ENCODE data around the gene NINL.

NINL gene

DNA sequence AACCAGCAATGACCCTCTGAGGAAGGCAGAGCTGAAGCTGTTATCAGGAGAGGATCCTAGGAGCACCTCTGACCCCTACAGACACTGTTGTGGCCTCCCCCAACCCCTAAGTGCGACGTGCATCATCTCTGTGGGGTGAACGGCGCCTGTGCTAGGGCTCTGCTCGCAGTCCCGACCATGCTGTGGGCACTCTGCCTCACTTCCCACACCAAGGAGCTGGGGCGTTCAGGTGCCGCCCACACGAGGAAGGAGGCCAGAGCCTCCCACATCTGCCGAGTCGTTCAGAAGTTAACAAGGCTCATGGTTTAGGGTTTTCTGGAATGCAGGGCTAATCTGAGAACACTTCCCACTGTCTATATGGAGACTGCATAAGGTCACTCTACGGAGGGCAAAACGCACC, 115.8 kb downstream of the NINL start:
- Histone ChIP-seq H4K91ac (ENCODE audit: low read depth, low read length, poor library complexity) (no peak overlapping the region), H3K4me2 (ENCODE audit: insufficient read depth, low read length, poor library complexity, severe bottlenecking) (no peak overlapping the region), H3K79me1 (ENCODE audit: low read depth, low read length) (no peaks in the 10 kb centered on the region), H3K9me3 (replicated peaks in 1 of 2; ENCODE audit: control insufficient read depth in 2 of 2, insufficient read depth in 1 of 2, low read depth in 1 of 2, low read length in 2 of 2) (no peaks in the 10 kb centered on the region), H3K23ac (ENCODE audit: low read depth, low read length, poor library complexity) (no peak overlapping the region), H3K18ac (ENCODE audit: low read length) (no peak overlapping the region), H2BK12ac (ENCODE audit: low read length) (no peak overlapping the region), H2AK5ac (ENCODE audit: low read depth, low read length) (no peak overlapping the region), H2BK5ac (ENCODE audit: low read length) (no peak overlapping the region), H3K27me3 (ENCODE audit: control insufficient read depth in 3 of 3, insufficient read depth in 3 of 3, low read depth in 1 of 3, low read length in 3 of 3) (peaks cover 0 to 1% (median 0%) of the 10 kb centered on the region in 3 experiments), H3K36me3 (replicated peaks in 1 of 2; ENCODE audit: control insufficient read depth in 2 of 2, insufficient read depth in 2 of 2, low read length in 2 of 2) (peaks cover 25 to 95% of the 10 kb centered on the region in 2 donors), H3K9ac (ENCODE audit: low read depth, low read length, poor library complexity) (peak overlapping the region; percentile 82), H2AFZ (ENCODE audit: low read length) (no peak overlapping the region), H4K8ac (ENCODE audit: low read depth, low read length) (no peak overlapping the region), H2BK120ac (ENCODE audit: low read depth, low read length) (no peak overlapping the region), H3K27ac (replicated peaks; ENCODE audit: low read length) (no peak overlapping the region), H3K4ac (ENCODE audit: low read length) (no peak overlapping the region), H3K4me1 (ENCODE audit: control insufficient read depth in 2 of 2, insufficient read depth in 1 of 2, low read depth in 1 of 2, low read length in 2 of 2) (no peaks in the 10 kb centered on the region), H2BK15ac (ENCODE audit: low read length) (no peak overlapping the region), H3K14ac (ENCODE audit: low read length) (no peak overlapping the region), H3K4me3 (ENCODE audit: low read length in 2 of 2) (no peak overlapping the region)
- no CpG with 5 or more reads among the region's 13 CpGs for WGBS, 2 donors (ENCODE audit: extremely low coverage in 2 of 2, insufficient read length in 2 of 2, insufficient replicate concordance in 1 of 2)
- DNase-seq (ENCODE audit: low spot score), result no peak

DNA sequence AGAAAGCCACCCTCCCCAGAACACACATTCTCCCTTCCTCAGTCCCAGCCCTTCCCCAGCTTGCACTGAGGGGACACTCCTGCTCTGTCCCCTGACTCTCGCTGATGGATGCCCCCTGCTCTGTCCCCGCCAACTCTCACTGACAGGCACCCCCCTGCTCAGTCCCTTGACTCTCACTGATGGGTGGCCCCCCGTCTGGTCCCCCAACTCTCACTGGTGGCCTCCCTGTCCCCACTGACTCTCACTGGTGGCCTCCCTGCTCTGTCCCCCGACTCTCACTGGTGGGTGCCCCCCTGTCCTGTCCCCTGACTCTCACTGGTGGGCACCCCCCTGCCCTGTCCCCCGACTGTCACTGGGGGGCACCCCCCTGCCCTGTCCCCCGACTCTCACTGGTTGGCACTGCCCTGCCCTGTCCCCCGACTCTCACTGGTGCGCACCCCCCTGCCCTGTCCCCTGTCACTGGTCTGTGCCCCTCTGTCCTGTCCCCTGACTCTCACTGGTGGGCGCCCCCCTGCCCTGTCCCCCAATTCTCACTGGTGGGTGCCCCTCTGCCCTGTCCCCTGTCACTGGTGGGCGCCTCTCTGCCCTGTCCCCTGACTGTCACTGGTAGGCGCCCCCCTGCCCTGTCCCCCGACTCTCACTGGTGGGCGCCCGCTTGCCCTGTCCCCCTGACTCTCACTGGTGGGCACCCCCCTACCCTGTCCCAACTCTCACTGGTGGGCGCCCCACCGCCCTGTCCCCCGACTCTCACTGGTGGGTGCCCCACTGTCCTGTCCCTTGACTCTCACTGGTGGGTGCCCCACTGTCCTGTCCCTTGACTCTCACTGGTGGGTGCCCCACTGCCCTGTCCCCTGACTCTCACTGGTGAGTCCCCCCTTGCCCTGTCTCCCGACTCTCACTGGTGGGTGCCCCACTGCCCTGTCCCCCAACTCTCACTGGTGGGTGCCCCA, 116.9 kb downstream of the NINL start:
- peaks cover 26 to 94% of the 10 kb centered on the region in 2 donors for H3K36me3 ChIP-seq (replicated peaks in 1 of 2; ENCODE audit: control insufficient read depth in 2 of 2, insufficient read depth in 2 of 2, low read length in 2 of 2)

DNA sequence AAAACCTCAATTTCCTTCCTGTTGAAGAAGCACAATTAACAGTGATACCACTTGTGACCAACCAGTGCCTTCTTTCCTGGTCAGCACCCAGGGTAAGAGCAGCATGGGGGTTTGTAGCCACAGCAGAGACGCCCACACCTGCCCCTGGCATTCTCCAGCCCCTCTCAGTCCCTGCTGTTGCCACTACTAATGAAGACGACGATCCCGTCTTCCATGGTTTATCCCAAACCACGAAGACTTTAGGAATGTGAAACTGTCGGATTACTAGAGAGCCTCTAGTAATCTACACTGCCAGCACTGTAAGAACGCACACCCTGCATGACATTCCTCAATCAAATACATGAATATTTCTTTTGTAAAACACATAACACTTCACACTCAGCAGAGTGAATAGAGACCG, 117.9 kb downstream of the NINL start:
- no CpG with 5 or more reads among the region's 8 CpGs for WGBS, 2 donors (ENCODE audit: extremely low coverage in 2 of 2, insufficient read length in 2 of 2, insufficient replicate concordance in 1 of 2)
- H3K36me3 ChIP-seq (replicated peaks in 1 of 2; ENCODE audit: control insufficient read depth in 2 of 2, insufficient read depth in 2 of 2, low read length in 2 of 2), result peaks cover 26 to 95% of the 10 kb centered on the region in 2 donors
- no peaks in the 10 kb centered on the region for H3K4me1 ChIP-seq (ENCODE audit: control insufficient read depth in 2 of 2, insufficient read depth in 1 of 2, low read depth in 1 of 2, low read length in 2 of 2)
- no peak overlapping the region for H4K91ac ChIP-seq (ENCODE audit: low read depth, low read length, poor library complexity)
- no peak overlapping the region for H2BK120ac ChIP-seq (ENCODE audit: low read depth, low read length)
- no peak overlapping the region for H3K4ac ChIP-seq (ENCODE audit: low read length)
- H3K18ac ChIP-seq (ENCODE audit: low read length), result no peak overlapping the region
- H3K4me3 ChIP-seq (ENCODE audit: low read length in 2 of 2), result no peak overlapping the region
- no peak overlapping the region for H2BK5ac ChIP-seq (ENCODE audit: low read length)
- H3K79me1 ChIP-seq (ENCODE audit: low read depth, low read length), result no peaks in the 10 kb centered on the region
- H4K8ac ChIP-seq (ENCODE audit: low read depth, low read length), result no peak overlapping the region
- peaks cover 0 to 1% (median 0%) of the 10 kb centered on the region in 3 experiments for H3K27me3 ChIP-seq (ENCODE audit: control insufficient read depth in 3 of 3, insufficient read depth in 3 of 3, low read depth in 1 of 3, low read length in 3 of 3)
- no peak overlapping the region for H2BK12ac ChIP-seq (ENCODE audit: low read length)
- H3K27ac ChIP-seq (replicated peaks; ENCODE audit: low read length), result no peak overlapping the region
- no peaks in the 10 kb centered on the region for H3K9me3 ChIP-seq (replicated peaks in 1 of 2; ENCODE audit: control insufficient read depth in 2 of 2, insufficient read depth in 1 of 2, low read depth in 1 of 2, low read length in 2 of 2)
- H3K9ac ChIP-seq (ENCODE audit: low read depth, low read length, poor library complexity), result no peak overlapping the region
- no peak overlapping the region for H2AFZ ChIP-seq (ENCODE audit: low read length)
- H3K4me2 ChIP-seq (ENCODE audit: insufficient read depth, low read length, poor library complexity, severe bottlenecking), result no peak overlapping the region
- no peak overlapping the region for H2AK5ac ChIP-seq (ENCODE audit: low read depth, low read length)
- H2BK15ac ChIP-seq (ENCODE audit: low read length), result no peak overlapping the region
- H3K14ac ChIP-seq (ENCODE audit: low read length), result no peak overlapping the region
- H3K23ac ChIP-seq (ENCODE audit: low read depth, low read length, poor library complexity), result no peak overlapping the region
- DNase-seq (ENCODE audit: low spot score), result no peak

More for the DNA sequence above, 116.9 kb downstream of the NINL start:
- Histone ChIP-seq H2BK15ac (ENCODE audit: low read length) (no peak overlapping the region), H3K9me3 (replicated peaks in 1 of 2; ENCODE audit: control insufficient read depth in 2 of 2, insufficient read depth in 1 of 2, low read depth in 1 of 2, low read length in 2 of 2) (no peaks in the 10 kb centered on the region), H4K8ac (ENCODE audit: low read depth, low read length) (peak overlapping the region; percentile 1), H2AK5ac (ENCODE audit: low read depth, low read length) (no peak overlapping the region), H2AFZ (ENCODE audit: low read length) (no peak overlapping the region), H3K4me1 (ENCODE audit: control insufficient read depth in 2 of 2, insufficient read depth in 1 of 2, low read depth in 1 of 2, low read length in 2 of 2) (no peaks in the 10 kb centered on the region), H3K14ac (ENCODE audit: low read length) (no peak overlapping the region), H2BK5ac (ENCODE audit: low read length) (no peak overlapping the region), H3K4me2 (ENCODE audit: insufficient read depth, low read length, poor library complexity, severe bottlenecking) (no peak overlapping the region), H3K27ac (replicated peaks; ENCODE audit: low read length) (no peak overlapping the region), H3K9ac (ENCODE audit: low read depth, low read length, poor library complexity) (no peak overlapping the region), H3K18ac (ENCODE audit: low read length) (no peak overlapping the region), H3K4ac (ENCODE audit: low read length) (no peak overlapping the region), H3K79me1 (ENCODE audit: low read depth, low read length) (no peaks in the 10 kb centered on the region), H3K4me3 (ENCODE audit: low read length in 2 of 2) (no peak overlapping the region), H2BK120ac (ENCODE audit: low read depth, low read length) (no peak overlapping the region), H3K23ac (ENCODE audit: low read depth, low read length, poor library complexity) (no peak overlapping the region), H3K27me3 (ENCODE audit: control insufficient read depth in 3 of 3, insufficient read depth in 3 of 3, low read depth in 1 of 3, low read length in 3 of 3) (peaks cover 0 to 1% (median 0%) of the 10 kb centered on the region in 3 experiments), H2BK12ac (ENCODE audit: low read length) (no peak overlapping the region), H4K91ac (ENCODE audit: low read depth, low read length, poor library complexity) (no peak overlapping the region)
- no peak for DNase-seq (ENCODE audit: low spot score)
- WGBS, 2 donors (ENCODE audit: extremely low coverage in 2 of 2, insufficient read length in 2 of 2, insufficient replicate concordance in 1 of 2), result no CpG with 5 or more reads among the region's 18 CpGs

DNA sequence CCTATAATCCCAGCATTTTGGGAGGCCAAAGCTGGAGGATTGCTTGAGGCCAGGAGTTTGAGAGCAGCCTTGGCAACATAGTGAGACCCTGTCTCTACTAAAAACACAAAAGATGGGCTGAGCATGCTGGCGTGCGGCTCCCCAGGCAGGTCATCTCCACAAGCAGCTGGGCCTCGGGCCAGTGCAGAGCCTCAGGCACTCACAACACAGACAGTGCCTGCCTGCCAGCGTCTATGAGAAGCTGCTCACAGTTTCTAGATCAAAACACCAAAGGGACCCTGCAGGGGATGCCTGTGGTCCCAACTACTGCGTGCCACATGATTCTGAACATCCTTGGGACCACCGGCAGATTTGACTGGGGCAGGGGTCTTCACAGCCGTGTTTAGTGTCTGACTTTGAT, 118.5 kb downstream of the NINL start:
- no peak overlapping the region for H4K91ac ChIP-seq (ENCODE audit: low read depth, low read length, poor library complexity)
- H2AFZ ChIP-seq (ENCODE audit: low read length), result no peak overlapping the region
- no peak overlapping the region for H3K4me2 ChIP-seq (ENCODE audit: insufficient read depth, low read length, poor library complexity, severe bottlenecking)
- peaks cover 29 to 98% of the 10 kb centered on the region in 2 donors for H3K36me3 ChIP-seq (replicated peaks in 1 of 2; ENCODE audit: control insufficient read depth in 2 of 2, insufficient read depth in 2 of 2, low read length in 2 of 2)
- H3K18ac ChIP-seq (ENCODE audit: low read length), result no peak overlapping the region
- no peak overlapping the region for H3K23ac ChIP-seq (ENCODE audit: low read depth, low read length, poor library complexity)
- H3K79me1 ChIP-seq (ENCODE audit: low read depth, low read length), result no peaks in the 10 kb centered on the region
- no peak overlapping the region for H2BK5ac ChIP-seq (ENCODE audit: low read length)
- H2BK15ac ChIP-seq (ENCODE audit: low read length), result no peak overlapping the region
- H3K4me1 ChIP-seq (ENCODE audit: control insufficient read depth in 2 of 2, insufficient read depth in 1 of 2, low read depth in 1 of 2, low read length in 2 of 2), result no peaks in the 10 kb centered on the region
- peaks cover 0 to 1% (median 0%) of the 10 kb centered on the region in 3 experiments for H3K27me3 ChIP-seq (ENCODE audit: control insufficient read depth in 3 of 3, insufficient read depth in 3 of 3, low read depth in 1 of 3, low read length in 3 of 3)
- H3K9me3 ChIP-seq (replicated peaks in 1 of 2; ENCODE audit: control insufficient read depth in 2 of 2, insufficient read depth in 1 of 2, low read depth in 1 of 2, low read length in 2 of 2), result no peaks in the 10 kb centered on the region
- H3K4ac ChIP-seq (ENCODE audit: low read length), result no peak overlapping the region
- H3K27ac ChIP-seq (replicated peaks; ENCODE audit: low read length), result no peak overlapping the region
- no peak for DNase-seq (ENCODE audit: low spot score)
- H4K8ac ChIP-seq (ENCODE audit: low read depth, low read length), result no peak overlapping the region
- H3K4me3 ChIP-seq (ENCODE audit: low read length in 2 of 2), result no peak overlapping the region
- H2BK120ac ChIP-seq (ENCODE audit: low read depth, low read length), result no peak overlapping the region
- H2AK5ac ChIP-seq (ENCODE audit: low read depth, low read length), result no peak overlapping the region
- no CpG with 5 or more reads among the region's 7 CpGs for WGBS, 2 donors (ENCODE audit: extremely low coverage in 2 of 2, insufficient read length in 2 of 2, insufficient replicate concordance in 1 of 2)
- H3K9ac ChIP-seq (ENCODE audit: low read depth, low read length, poor library complexity), result no peak overlapping the region
- no peak overlapping the region for H3K14ac ChIP-seq (ENCODE audit: low read length)
- no peak overlapping the region for H2BK12ac ChIP-seq (ENCODE audit: low read length)

Data from neuronal stem cell (in vitro differentiated cells).